Skin of body (tissue), 2 donors: ENCODE data around the gene EFCAB14. TPM values are rescaled to one million over a fixed set of nuclear protein-coding genes. Genes with fewer than 3 reads are reported as not detected.
"Not testable (repeated sequence)": the region's sequence is repeated elsewhere in the genome, so short reads cannot be mapped to it uniquely, and the experiment has no call there.

Experiments used
- DNase-seq: peaks from one replicate; lab custom pipeline; 2025; lab: John Stamatoyannopoulos, UW
- total RNA-seq: library from RNA; depleted of rRNA; stranded (reverse); fragments of >200 nt; gene quantifications from one replicate; pipeline ENCODE4 v1.2.3, GENCODE V29; 2014

Gene EFCAB14
- total RNA-seq, 1 donor from 2014 or later: 62.9 TPM

GRCh38 chr1:46687921-46688509, 30.9 kb downstream of the EFCAB14 start:
- DNase-seq: no peak

DNA sequence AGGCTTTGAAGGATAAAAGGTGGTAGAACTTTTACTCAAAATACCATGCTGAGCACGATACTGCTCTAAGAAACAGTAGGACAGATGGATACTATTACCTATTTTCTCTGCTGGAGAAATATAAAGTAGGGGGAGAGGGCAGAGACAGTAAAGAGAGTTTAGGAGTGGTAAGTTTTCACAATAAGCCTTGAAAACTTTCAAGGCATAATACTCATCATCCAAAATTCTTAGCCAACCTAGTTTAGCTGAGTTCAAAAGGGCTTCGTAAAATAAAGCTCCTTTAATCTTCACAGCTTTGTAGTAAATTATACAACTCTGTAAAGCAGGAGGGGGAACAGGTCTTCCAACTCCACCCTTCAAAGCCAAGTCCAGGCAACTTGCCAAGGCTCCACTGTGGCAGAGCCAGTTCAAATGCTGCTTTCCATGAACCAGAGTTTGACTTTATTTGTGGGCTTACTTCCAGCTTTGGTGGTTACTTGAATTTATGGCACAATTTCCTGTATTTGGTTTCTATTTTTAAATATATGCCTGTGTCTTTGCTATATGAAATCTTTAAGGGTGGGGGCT, 31.7 kb downstream of the EFCAB14 start:
- DNase-seq: peak; percentile 25

- no peak for DNase-seq
These were observed 32.7 kb downstream of the EFCAB14 start for GRCh38 chr1:46686255-46686654.

DNA sequence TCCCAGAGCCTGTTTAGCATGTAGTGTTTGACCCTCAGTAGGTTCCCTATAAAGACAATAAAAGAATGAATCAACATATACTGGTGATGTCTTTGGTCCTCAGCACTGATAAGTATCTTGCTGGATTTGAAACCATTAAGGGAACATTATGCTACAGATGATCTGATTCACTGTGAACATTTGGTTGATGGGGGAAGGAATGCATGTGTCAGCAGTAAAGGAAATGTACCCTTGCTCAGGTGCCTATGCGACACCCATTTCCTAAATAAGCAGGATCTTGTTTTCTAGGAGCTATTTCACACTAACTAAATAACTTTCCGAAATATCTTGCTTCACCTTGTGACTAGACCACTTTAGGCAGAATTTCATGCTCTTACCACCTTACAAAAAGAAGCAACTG, 34.2 kb downstream of the EFCAB14 start:
- no peak for DNase-seq

- DNase-seq: no peak
These were observed 36.9 kb downstream of the EFCAB14 start for GRCh38 chr1:46682064-46682463.

DNA sequence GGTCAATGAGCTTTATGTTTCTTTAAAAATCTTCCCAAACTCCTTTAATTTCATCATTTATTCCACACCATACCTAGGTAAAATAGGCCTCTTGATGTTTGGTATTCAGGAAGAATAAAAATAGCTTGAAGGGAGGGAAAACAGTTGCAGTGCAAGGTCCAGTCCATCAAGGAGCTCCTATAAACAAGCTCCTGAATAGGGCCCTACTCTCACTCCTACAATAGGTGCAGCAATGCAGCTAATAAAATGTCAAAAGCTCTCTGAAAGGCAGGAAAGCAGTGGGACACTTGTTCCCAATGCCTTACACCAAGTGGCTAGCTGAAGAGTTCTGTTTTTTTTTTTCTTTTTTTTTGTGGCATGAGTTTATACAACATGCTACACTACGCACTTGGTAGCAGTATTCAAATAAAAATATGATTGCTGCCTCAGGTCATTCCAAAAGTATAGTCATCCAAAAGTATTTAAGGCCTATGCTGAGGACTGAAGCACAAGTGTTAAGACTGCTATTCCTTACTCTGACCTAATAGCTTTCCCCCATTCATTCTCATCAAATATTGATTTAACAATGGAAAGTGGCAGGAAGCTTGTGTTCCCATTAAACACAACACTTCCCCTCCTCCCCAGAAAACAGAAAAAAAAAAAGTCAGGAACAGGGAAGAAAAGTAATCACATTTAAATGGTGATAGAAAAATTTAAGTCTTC, 37.4 kb downstream of the EFCAB14 start:
- no peak for DNase-seq

GRCh38 chr1:46679789-46680573, 38.9 kb downstream of the EFCAB14 start:
- DNase-seq: no peak

GRCh38 chr1:46677339-46677738, 41.6 kb downstream of the EFCAB14 start:
- no peak for DNase-seq

DNA sequence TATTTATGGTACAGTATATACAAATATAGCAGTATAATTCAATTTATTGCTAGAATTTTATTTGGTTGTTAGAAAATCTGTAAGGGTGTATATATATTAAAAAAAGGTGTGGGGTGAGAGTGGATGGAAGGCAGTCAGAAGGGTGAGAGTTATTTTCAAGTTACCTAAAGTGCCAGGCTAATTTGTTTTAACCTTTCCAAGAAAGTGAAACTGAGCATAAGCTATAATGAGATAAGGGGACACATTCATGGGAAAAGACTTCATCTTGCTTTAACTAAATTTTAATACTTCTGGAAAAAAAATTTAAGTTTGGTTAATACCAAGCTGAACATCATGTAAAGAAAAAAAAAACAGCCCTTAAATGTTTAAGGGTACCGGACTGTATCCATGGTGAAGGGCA, 42.4 kb downstream of the EFCAB14 start:
- no peak for DNase-seq

- DNase-seq: no peak
These were observed 43.2 kb downstream of the EFCAB14 start for GRCh38 chr1:46675549-46676314.

- no peak for DNase-seq
These were observed 45.1 kb downstream of the EFCAB14 start for GRCh38 chr1:46673749-46674182.

DNA sequence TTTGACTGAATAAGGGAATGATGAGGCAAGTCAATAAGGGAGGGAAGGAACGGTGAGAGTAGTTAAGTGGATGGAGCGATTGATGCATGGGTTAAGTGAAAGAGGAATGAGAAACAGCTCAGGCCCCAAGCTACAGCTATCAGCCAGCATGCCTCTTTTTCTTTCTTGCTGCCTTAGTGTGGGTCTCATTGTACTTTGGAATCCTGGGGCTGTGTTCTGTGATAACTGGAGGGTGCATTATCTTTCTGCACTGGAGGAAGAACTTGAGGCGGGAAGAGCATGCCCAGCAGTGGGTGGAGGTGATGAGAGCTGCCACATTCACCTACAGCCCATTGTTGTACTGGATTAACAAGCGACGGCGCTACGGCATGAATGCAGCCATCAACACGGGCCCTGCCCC, 46.2 kb downstream of the EFCAB14 start:
- no peak for DNase-seq

GRCh38 chr1:46671554-46671953, 47.4 kb downstream of the EFCAB14 start, which contains the start of gene TEX38:
TEX38 (plus strand) TSS chr1:46671854; CDS start chr1:46671935, 81 bp downstream.
- no peak for DNase-seq

DNA sequence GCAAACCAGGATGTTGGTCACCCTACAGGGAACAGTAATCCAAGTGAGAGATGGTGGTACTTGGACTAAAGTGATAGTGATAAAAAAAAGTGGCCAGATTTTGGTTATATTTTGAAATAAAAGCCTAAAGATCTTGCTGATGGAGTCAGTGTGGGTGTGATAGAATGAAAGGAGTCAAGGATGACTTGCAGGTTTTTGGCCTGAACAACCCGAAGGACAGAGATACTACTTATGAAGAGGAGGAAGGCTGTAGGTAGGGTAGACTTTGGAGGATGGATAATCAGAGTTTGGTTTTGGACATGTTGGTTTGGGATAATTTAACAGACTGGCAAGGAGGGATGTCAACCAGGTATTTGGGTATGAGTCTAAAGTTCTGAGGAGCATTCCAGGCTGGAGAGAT, 48.8 kb downstream of the EFCAB14 start:
- no peak for DNase-seq

DNA sequence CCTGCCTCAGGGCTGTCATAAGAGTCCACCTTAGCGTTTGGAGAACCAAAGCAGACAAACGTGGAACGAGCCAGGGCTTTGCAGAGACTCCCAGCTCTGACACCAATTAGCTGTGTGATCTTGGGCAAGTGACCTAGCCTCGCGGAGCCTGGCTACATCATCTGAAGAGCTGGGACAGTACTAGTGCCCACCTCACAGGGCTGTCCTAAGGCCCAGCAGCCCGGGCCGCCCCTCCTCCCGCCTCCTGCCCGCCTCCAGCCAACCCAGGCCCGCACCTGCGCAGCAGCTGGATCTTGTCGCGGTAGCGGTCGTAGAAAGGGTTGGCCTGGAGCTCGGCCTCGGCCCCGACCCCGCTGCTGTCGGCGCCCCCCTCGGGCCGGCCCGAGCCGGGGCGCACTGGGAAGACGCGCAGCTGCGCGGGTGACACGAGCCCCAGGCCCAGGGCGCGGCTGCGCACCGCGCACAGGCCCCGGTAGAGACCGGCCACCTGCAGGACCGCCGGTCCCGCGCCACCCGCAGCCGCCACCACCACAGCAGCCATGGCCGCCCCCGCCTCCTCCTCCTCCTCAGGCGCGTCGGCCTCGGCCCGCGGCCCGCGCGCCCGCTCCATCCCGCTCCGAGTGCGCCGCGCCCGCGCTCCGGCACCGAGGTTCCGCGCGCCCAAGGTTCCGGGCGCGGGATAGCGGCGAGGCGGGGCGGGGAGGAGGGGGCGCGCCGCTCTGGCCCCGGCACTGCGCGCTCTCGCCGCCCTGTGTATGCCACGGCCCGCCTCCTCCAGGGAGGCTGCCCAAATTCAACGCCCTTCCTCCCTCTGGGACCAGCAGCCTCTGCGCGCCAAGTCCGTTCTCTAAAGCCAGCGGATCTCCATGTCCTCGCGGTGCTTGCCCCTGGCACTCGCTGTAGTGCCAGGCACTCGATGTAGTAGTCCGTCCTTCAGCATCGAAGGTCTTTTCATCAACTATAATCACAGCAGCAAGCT, 50.8 kb downstream of the EFCAB14 start, which contains the start of gene ATPAF1:
Gene ATPAF1 (minus strand): TSS at position 583 of the 979 bp plus-strand sequence. CDS start 42 bp downstream, at position 541.
- peak; percentile 27 for DNase-seq

GRCh38 chr1:46665983-46666382, 52.9 kb downstream of the EFCAB14 start:
- DNase-seq: no peak

DNA sequence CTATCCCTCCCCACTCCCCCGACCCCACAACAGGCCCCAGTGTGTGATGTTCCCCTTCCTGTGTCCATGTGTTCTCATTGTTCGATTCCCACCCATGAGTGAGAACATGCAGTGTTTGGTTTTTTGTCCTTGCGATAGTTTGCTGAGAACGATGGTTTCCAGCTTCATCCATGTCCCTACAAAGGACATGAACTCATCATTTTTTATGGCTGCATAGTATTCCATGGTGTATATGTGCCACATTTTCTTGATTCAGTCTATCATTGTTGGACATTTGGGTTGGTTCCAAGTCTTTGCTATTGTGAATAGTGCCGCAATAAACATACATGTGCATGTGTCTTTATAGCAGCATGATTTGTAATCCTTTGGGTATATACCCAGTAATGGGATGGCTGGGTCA, 56.0 kb downstream of the EFCAB14 start:
- not testable (repeated sequence) for DNase-seq

- DNase-seq: not testable (repeated sequence)
These were observed 58.8 kb downstream of the EFCAB14 start for GRCh38 chr1:46660116-46660515.

DNA sequence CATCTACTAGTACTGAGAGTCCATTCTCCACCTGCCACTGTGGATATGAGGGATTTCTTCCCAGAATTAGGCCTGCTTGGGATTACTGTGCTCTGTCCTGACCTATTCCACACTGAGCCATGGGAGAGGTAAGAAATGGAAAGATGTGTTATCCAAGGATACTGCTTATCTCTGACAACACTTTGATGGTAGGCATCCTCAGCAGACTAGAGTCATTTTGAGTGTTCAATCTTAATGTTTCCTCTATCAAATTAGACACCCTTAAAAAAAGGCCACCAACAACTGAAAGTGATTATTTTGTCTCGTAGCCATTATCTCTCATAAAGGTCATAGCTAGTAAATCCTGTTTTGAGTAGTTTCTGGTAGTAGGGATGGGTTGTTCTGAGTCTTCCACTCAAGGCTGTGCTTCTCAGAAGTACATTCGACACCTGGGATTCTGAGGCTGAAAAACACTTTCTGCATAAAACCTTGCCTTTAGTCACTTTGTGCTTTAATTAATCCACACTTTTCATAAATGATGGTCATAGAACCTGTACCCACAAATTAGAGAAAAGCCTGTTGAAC, 59.5 kb downstream of the EFCAB14 start:
- no peak for DNase-seq
